Parathyroid adenoma (tissue), 2 donors: Measurements from ENCODE around the gene MRPL54.

Experiments used
- H2AFZ ChIP-seq: fragments of 300-600 bp; sonication (generic); one replicate; pipeline ENCODE4 v1.7.0; 2017; ENCODE audit warnings: antibody characterized with exemption, mild to moderate bottlenecking
- H3K27ac ChIP-seq: fragments of 300-600 bp; sonication (generic); one replicate; pipeline ENCODE4 v1.7.0; 2017
- H3K27me3 ChIP-seq: fragments of 300-600 bp; sonication (generic); one replicate; pipeline ENCODE4 v1.7.0; 2017; ENCODE audit warnings: low read length; ENCODE audit not compliant: control insufficient read depth, insufficient read depth
- H3K36me3 ChIP-seq: fragments of 300-600 bp; sonication (generic); one replicate; pipeline ENCODE4 v1.7.0; 2017; ENCODE audit warnings: low read length; ENCODE audit not compliant: control insufficient read depth, insufficient read depth
- H3K4me1 ChIP-seq: fragments of 300-600 bp; sonication (generic); one replicate; pipeline ENCODE4 v1.7.0; 2017; ENCODE audit warnings: control low read depth
- H3K4me2 ChIP-seq: fragments of 300-600 bp; sonication (generic); one replicate; pipeline ENCODE4 v1.7.0; 2017; ENCODE audit warnings: low read length
- H3K4me3 ChIP-seq: fragments of 300-600 bp; sonication (generic); one replicate; pipeline ENCODE4 v1.7.0; 2017; ENCODE audit warnings: low read depth, low read length
- H3K79me2 ChIP-seq: fragments of 300-600 bp; sonication (generic); one replicate; pipeline ENCODE4 v1.7.0; 2017; ENCODE audit warnings: control low read depth
- H3K9ac ChIP-seq: fragments of 300-600 bp; sonication (generic); one replicate; pipeline ENCODE4 v1.7.0; 2017; ENCODE audit warnings: mild to moderate bottlenecking
- H3K9me3 ChIP-seq: fragments of 300-600 bp; sonication (generic); one replicate; pipeline ENCODE4 v1.7.0; 2017; ENCODE audit warnings: low read length; ENCODE audit not compliant: control insufficient read depth
- CTCF ChIP-seq: fragments of 300-600 bp; sonication (generic); IDR thresholded peaks from one replicate; pipeline ENCODE4 v1.7.0; 2017; ENCODE audit warnings: antibody characterized with exemption, mild to moderate bottlenecking
- donor health status: primary hyperparathyroidism.

MRPL54 gene

GRCh38 chr19:3804429-3804828, 41.9 kb downstream of the MRPL54 start:
- Histone ChIP-seq H3K4me2 (no peak overlapping the region), H3K4me3 (no peak overlapping the region), H3K79me2 (no peaks in the 10 kb centered on the region), H2AFZ (no peak overlapping the region), H3K9me3 (no peaks in the 10 kb centered on the region), H3K36me3 (no peaks in the 10 kb centered on the region), H3K4me1 (no peaks in the 10 kb centered on the region), H3K27ac (no peak overlapping the region), H3K9ac (no peak overlapping the region), H3K27me3 (no peaks in the 10 kb centered on the region)
- no peak for TF ChIP-seq CTCF

- Histone ChIP-seq H3K27ac (no peak overlapping the region), H3K27me3 (no peaks in the 10 kb centered on the region), H3K79me2 (no peaks in the 10 kb centered on the region), H2AFZ (no peak overlapping the region), H3K9ac (no peak overlapping the region), H3K4me2 (no peak overlapping the region), H3K9me3 (no peaks in the 10 kb centered on the region), H3K4me3 (no peak overlapping the region), H3K4me1 (no peaks in the 10 kb centered on the region), H3K36me3 (no peaks in the 10 kb centered on the region)
- no peak for TF ChIP-seq CTCF
These were observed 43.4 kb downstream of the MRPL54 start for GRCh38 chr19:3805859-3806258.

GRCh38 chr19:3807131-3807480, 44.6 kb downstream of the MRPL54 start:
- H3K4me1 ChIP-seq = no peaks in the 10 kb centered on the region
- no peaks in the 10 kb centered on the region for H3K27me3 ChIP-seq
- no peak overlapping the region for H2AFZ ChIP-seq
- H3K36me3 ChIP-seq = no peaks in the 10 kb centered on the region
- H3K4me3 ChIP-seq = no peak overlapping the region
- H3K27ac ChIP-seq = no peak overlapping the region
- no peak overlapping the region for H3K9ac ChIP-seq
- H3K9me3 ChIP-seq = no peaks in the 10 kb centered on the region
- no peak for TF ChIP-seq CTCF
- H3K79me2 ChIP-seq = no peaks in the 10 kb centered on the region
- no peak overlapping the region for H3K4me2 ChIP-seq

GRCh38 chr19:3807574-3808354, 45.3 kb downstream of the MRPL54 start:
- no peaks in the 10 kb centered on the region for H3K27me3 ChIP-seq
- no peak overlapping the region for H2AFZ ChIP-seq

More at GRCh38 chr19:3807574-3808354, 45.3 kb downstream of the MRPL54 start:
- Histone ChIP-seq H3K4me1 (no peaks in the 10 kb centered on the region), H3K9ac (no peak overlapping the region), H3K4me3 (no peak overlapping the region), H3K27ac (no peak overlapping the region), H3K9me3 (no peaks in the 10 kb centered on the region), H3K36me3 (no peaks in the 10 kb centered on the region), H3K4me2 (no peak overlapping the region), H3K79me2 (no peaks in the 10 kb centered on the region)
- TF ChIP-seq CTCF = no peak
